ENCODE results near the gene FOXJ1.

- TF ChIP-seq POLR2AphosphoS5 (IDR thresholded peaks at IDR 0.05; ENCODE audit: low read depth, low read length) (no peak), CTCF (IDR thresholded peaks at IDR 0.05) (no peak), REST (IDR thresholded peaks at IDR 0.05; ENCODE audit: insufficient read depth in 1 of 2, low read depth in 2 of 2, low read length in 1 of 2) (no peak), SIN3A (IDR thresholded peaks at IDR 0.05; ENCODE audit: borderline replicate concordance, insufficient read depth, low read depth, low read length) (no peak)
These were observed 43.2 kb upstream of the FOXJ1 start for GRCh38 chr17:76184290-76184689.

Data from Panc1 (cell line).